H1 (cell line): ENCODE data around the gene RCOR2. TPM values are rescaled to one million over a fixed set of nuclear protein-coding genes. Genes with fewer than 3 reads are reported as not detected.

Experiments used
- CTCF ChIA-PET: fragments of 300-600 bp; sonication (Branson Sonifier 250); formaldehyde crosslinking; loops from one replicate; lab custom pipeline; 2021; ENCODE audit not compliant: partially characterized antibody; lab: Charles Lee
- POLR2A ChIA-PET: fragments of 300-600 bp; sonication (Branson Sonifier 250); formaldehyde crosslinking; loops from one replicate; lab custom pipeline; 2021; ENCODE audit warnings: inconsistent platforms; ENCODE audit not compliant: partially characterized antibody; lab: Charles Lee
- DNase-seq, 2 experiments: peaks; one replicate each; pipeline versions ENCODE4 v3.0.0 to v3.0.0-alpha.2; 2010 to 2022; ENCODE audit warnings: low spot score in 2 of 2, low read depth in 1 of 2, mixed read lengths in 1 of 2
- FAIRE-seq: peaks from 2 replicates; lab custom pipeline; 2011; peaks lifted over from hg19 to GRCh38; lab: Jason Lieb, UNC
- H2AFZ ChIP-seq: 2 replicates; pipeline ENCODE4 v1.8.1; 2012; ENCODE audit warnings: low read length, inconsistent platforms
- H2AK5ac ChIP-seq: 2 replicates; pipeline ENCODE4 v1.6.1; 2013; ENCODE audit warnings: low read depth, low read length
- H2BK120ac ChIP-seq: replicated peaks from 2 replicates; pipeline ENCODE3; 2013; ENCODE audit warnings: low read depth, low read length, inconsistent platforms
- H2BK12ac ChIP-seq: 2 replicates; pipeline ENCODE4 v1.6.1; 2013; ENCODE audit warnings: low read depth, low read length
- H2BK15ac ChIP-seq: 2 replicates; pipeline ENCODE4 v1.6.1; 2013; ENCODE audit warnings: low read length
- H2BK20ac ChIP-seq: 2 replicates; pipeline ENCODE4 v1.6.1; 2013; ENCODE audit warnings: low read length
- H2BK5ac ChIP-seq: 2 replicates; pipeline ENCODE4 v1.6.1; 2013; ENCODE audit warnings: low read depth, low read length
- H3K14ac ChIP-seq: 2 replicates; pipeline ENCODE4 v1.6.1; 2013; ENCODE audit warnings: inconsistent platforms; ENCODE audit not compliant: insufficient read length
- H3K18ac ChIP-seq: 2 replicates; pipeline ENCODE4 v1.6.1; 2013; ENCODE audit warnings: low read length; ENCODE audit errors: extremely low read depth
- H3K23ac ChIP-seq: 2 replicates; pipeline ENCODE4 v1.6.1; 2013; ENCODE audit warnings: inconsistent platforms; ENCODE audit not compliant: insufficient read length
- H3K23me2 ChIP-seq: 2 replicates; pipeline ENCODE4 v1.6.1; 2013; ENCODE audit warnings: low read depth, low read length
- H3K27ac ChIP-seq: 2 replicates; pipeline ENCODE4 v1.6.1; 2011; ENCODE audit warnings: low read depth, low read length, inconsistent platforms
- H3K27me3 ChIP-seq, 4 experiments: replicated peaks in 1 of 4; 1 replicate in 1 of 4; 2 replicates in 3 of 4; pipeline versions ENCODE4 v1.6.1 to v1.8.1; 2011 to 2013; ENCODE audit warnings: low read length in 3 of 4, mild to moderate bottlenecking in 3 of 4, inconsistent platforms in 2 of 4, mixed read lengths in 2 of 4, moderate library complexity in 1 of 4; ENCODE audit not compliant: control insufficient read depth in 3 of 4, insufficient read depth in 3 of 4; ENCODE audit errors: extremely low read depth in 1 of 4
- H3K36me3 ChIP-seq, 4 experiments: 2 replicates each; pipeline versions ENCODE4 v1.6.1 to v1.8.1; 2011 to 2013; ENCODE audit warnings: mild to moderate bottlenecking in 4 of 4, low read length in 3 of 4, moderate library complexity in 2 of 4, control low read depth in 1 of 4, inconsistent platforms in 1 of 4; ENCODE audit not compliant: insufficient read depth in 4 of 4, control insufficient read depth in 2 of 4
- H3K4ac ChIP-seq: replicated peaks from 2 replicates; pipeline ENCODE3; 2013; ENCODE audit warnings: low read length, low read depth, mixed read lengths, inconsistent platforms; ENCODE audit not compliant: insufficient read length
- H3K4me1 ChIP-seq, 4 experiments: replicated peaks in 1 of 4; 1 replicate in 1 of 4; 2 replicates in 3 of 4; pipeline versions ENCODE4 v1.6.1 to v1.8.1; 2011 to 2013; ENCODE audit warnings: low read length in 3 of 4, inconsistent platforms in 2 of 4, mixed read lengths in 1 of 4; ENCODE audit not compliant: insufficient read depth in 4 of 4, control insufficient read depth in 3 of 4
- H3K4me2 ChIP-seq, 2 experiments: 2 replicates each; pipeline versions ENCODE4 v1.6.1 to v1.8.1; 2011 to 2013; ENCODE audit warnings: low read depth in 2 of 2, low read length in 2 of 2, control low read depth in 1 of 2, inconsistent platforms in 1 of 2, mild to moderate bottlenecking in 1 of 2; ENCODE audit not compliant: insufficient read depth in 1 of 2
- H3K4me3 ChIP-seq, 4 experiments: fragments of 200-600, 300-600 bp in 1 of 4; sonication (generic), shearing (Covaris generic), sonication (Bioruptor Twin) in 1 of 4; 2 replicates each; pipeline versions ENCODE4 v1.5.1 to v1.8.1; 2011 to 2016; ENCODE audit warnings: low read length in 4 of 4, low read depth in 3 of 4, control low read depth in 2 of 4, inconsistent platforms in 2 of 4, mild to moderate bottlenecking in 2 of 4, mixed read lengths in 1 of 4, moderate library complexity in 1 of 4; ENCODE audit not compliant: insufficient read depth in 2 of 4; ENCODE audit errors: extremely low read depth in 1 of 4
- H3K56ac ChIP-seq: replicated peaks from 2 replicates; pipeline ENCODE3; 2013; ENCODE audit warnings: low read depth, mild to moderate bottlenecking, mixed read lengths, low read length, inconsistent platforms; ENCODE audit not compliant: insufficient read length
- H3K79me1 ChIP-seq: 2 replicates; pipeline ENCODE4 v1.6.1; 2013; ENCODE audit warnings: low read depth, low read length, control low read depth
- H3K79me2 ChIP-seq, 2 experiments: 2 replicates each; pipeline versions ENCODE4 v1.6.1 to v1.8.1; 2012 to 2013; ENCODE audit warnings: low read length in 2 of 2, mild to moderate bottlenecking in 2 of 2, inconsistent platforms in 1 of 2; ENCODE audit not compliant: insufficient read depth in 2 of 2, control insufficient read depth in 1 of 2
- H3K9ac ChIP-seq, 4 experiments: replicated peaks in 1 of 4; 1 replicate in 1 of 4; 2 replicates in 3 of 4; pipeline versions ENCODE4 v1.6.1 to v1.8.1; 2011 to 2013; ENCODE audit warnings: low read depth in 3 of 4, low read length in 3 of 4, control low read depth in 2 of 4, mild to moderate bottlenecking in 2 of 4, moderate library complexity in 2 of 4, inconsistent platforms in 1 of 4; ENCODE audit errors: extremely low read depth in 1 of 4
- H3K9me3 ChIP-seq, 2 experiments: 2 replicates each; pipeline versions ENCODE4 v1.6.1 to v1.8.1; 2012 to 2013; ENCODE audit warnings: mild to moderate bottlenecking in 2 of 2, moderate library complexity in 2 of 2, control low read depth in 1 of 2, inconsistent platforms in 1 of 2, low read depth in 1 of 2, low read length in 1 of 2, mixed read lengths in 1 of 2; ENCODE audit not compliant: insufficient read depth in 2 of 2
- H4K20me1 ChIP-seq, 2 experiments: replicated peaks in 1 of 2; 2 replicates each; pipeline versions ENCODE3 to v1.8.1; 2011 to 2013; ENCODE audit warnings: inconsistent platforms in 2 of 2, low read length in 2 of 2, mild to moderate bottlenecking in 1 of 2; ENCODE audit not compliant: insufficient read depth in 2 of 2, control insufficient read depth in 1 of 2
- H4K5ac ChIP-seq: 2 replicates; pipeline ENCODE4 v1.6.1; 2013; ENCODE audit warnings: low read length, low read depth, mixed read lengths, inconsistent platforms; ENCODE audit not compliant: insufficient read length
- H4K8ac ChIP-seq: 2 replicates; pipeline ENCODE4 v1.8.0; 2013; ENCODE audit warnings: mild to moderate bottlenecking, moderate library complexity, low read length, inconsistent platforms; ENCODE audit not compliant: insufficient read depth; ENCODE audit errors: extremely low read depth
- H4K91ac ChIP-seq: replicated peaks from 2 replicates; pipeline ENCODE3; 2013; ENCODE audit warnings: low read length, mixed read lengths, inconsistent platforms; ENCODE audit not compliant: insufficient read length
- BRCA1 ChIP-seq: IDR thresholded peaks from 2 replicates; pipeline ENCODE4 v1.6.1; 2012; ENCODE audit warnings: low read depth, low read length, improper control_type of control experiment
- CEBPB ChIP-seq: IDR thresholded peaks from 2 replicates; pipeline ENCODE4 v1.6.1; 2012; ENCODE audit warnings: low read depth, low read length
- CHD1 ChIP-seq: IDR thresholded peaks from 2 replicates; pipeline ENCODE4 v1.6.1; 2012; ENCODE audit warnings: low read depth, low read length, improper control_type of control experiment
- CREB1 ChIP-seq: IDR thresholded peaks from 2 replicates; pipeline ENCODE4 v1.6.1; 2012; ENCODE audit warnings: inconsistent platforms
- POLR2AphosphoS5 ChIP-seq: IDR thresholded peaks from 2 replicates; pipeline ENCODE4 v1.6.1; 2011; ENCODE audit warnings: low read depth, low read length
- TBP ChIP-seq: IDR thresholded peaks from 2 replicates; pipeline ENCODE4 v1.6.1; 2011; ENCODE audit warnings: low read depth, low read length, improper control_type of control experiment
- WGBS, 2 experiments: shearing (Covaris generic) in 1 of 2; methylation state at CpG; one replicate each; pipeline versions ENCODE4 v1.1.6 to v1.1.7; 2013 to 2015; ENCODE audit warnings: low lambda C conversion rate in 2 of 2, mixed read lengths in 2 of 2, inconsistent platforms in 1 of 2, low coverage in 1 of 2, missing lambda C conversion rate in 1 of 2; ENCODE audit not compliant: insufficient replicate concordance in 2 of 2, insufficient coverage in 1 of 2, insufficient read length in 1 of 2; ENCODE audit errors: extremely low coverage in 1 of 2, missing lambda C conversion rate in 1 of 2; 5-methylcytosine and 5-hydroxymethylcytosine counted together
- polyA plus RNA-seq, 7 experiments: library from polyadenylated mRNA; depleted of rRNA in 3 of 7; stranded (reverse) in 5 of 7; unstranded in 2 of 7; fragments of >200 nt in 5 of 7; fragments of 200-250 nt in 2 of 7; gene quantifications; 1 replicate in 5 of 7; 2 replicates in 1 of 7; 4 replicates in 1 of 7; pipeline versions ENCODE4 v1.2.1 to v1.2.3, GENCODE V29; 2011 to 2013; ENCODE audit warnings: missing spikeins in 2 of 7, mixed read lengths in 2 of 7
- total RNA-seq: library from RNA; stranded (reverse); fragmentation: NEBNext Ultra II Directional; extraction: Animal tissue kit (Norgen Biotek cat#: 25700); gene quantifications from 2 replicates; pipeline ENCODE4 v1.2.1, GENCODE V29; 2021

The RCOR2 gene
- total and polyA plus RNA-seq, 2 of the 8 experiments (the other 6 are each of a cell fraction or from before 2014, with no cell fraction given): 54.6 to 78.0 TPM

DNA sequence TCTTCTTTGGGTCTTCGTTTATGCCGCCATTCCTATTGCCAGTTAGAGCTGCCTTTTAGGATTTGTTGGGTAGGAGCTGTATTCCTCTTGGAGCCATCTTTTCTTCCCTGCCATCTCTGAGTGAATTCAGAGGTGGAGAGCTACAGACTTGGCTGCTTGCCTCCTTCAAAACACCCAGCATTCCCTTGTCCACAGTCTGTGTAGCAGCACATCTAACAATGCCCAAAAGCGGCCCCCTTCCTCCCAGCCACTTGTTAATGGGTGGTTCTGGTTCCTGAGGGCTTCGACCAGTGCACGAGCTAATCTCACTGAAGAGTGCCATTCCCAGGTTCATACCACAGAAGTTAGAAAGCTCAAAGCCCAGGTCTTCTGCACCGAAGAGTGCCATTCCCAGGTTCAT is 40.3 kb downstream of the RCOR2 start:
- Histone ChIP-seq H3K79me1 (peaks cover 20% of the 10 kb centered on the region), H3K36me3 (no peaks in the 10 kb centered on the region), H3K4ac (no peak overlapping the region), H3K4me3 (no peak overlapping the region), H3K4me2 (no peak overlapping the region), H3K79me2 (peaks cover 0 to 86% of the 10 kb centered on the region in 2 experiments; a peak in 2 of 4 replicates), H2AK5ac (no peak overlapping the region; the same call in 1 of the 2 replicates), H3K9me3 (no peaks in the 10 kb centered on the region), H2BK120ac (no peak overlapping the region), H3K23ac (no peak overlapping the region), H3K14ac (no peak overlapping the region), H3K4me1 (peaks cover 8 to 21% (median 12%) of the 10 kb centered on the region in 4 experiments), H2BK20ac (no peak overlapping the region), H4K91ac (no peak overlapping the region), H3K23me2 (no peaks in the 10 kb centered on the region), H4K20me1 (peaks cover 12 to 37% of the 10 kb centered on the region in 2 experiments), H4K5ac (no peak overlapping the region), H3K9ac (no peak overlapping the region), H3K27ac (no peak overlapping the region), H3K18ac (no peak overlapping the region), H4K8ac (no peak overlapping the region), H2BK5ac (no peak overlapping the region), H2AFZ (no peak overlapping the region)
- POLR2A ChIA-PET: interaction anchor here (1.1 to 1.2 kb wide), 3 partner anchors 9 to 31 kb away, joined by 3 read pairs; no protein-coding TSS in a partner anchor
- CTCF ChIA-PET: interaction anchor here (0.6 to 8.5 kb wide), 14 partner anchors 9 to 318 kb away, joined by 3 to 76 read pairs (median 5); partner anchors contain the start of genes MARK2 and RCOR2
- 93% methylated on average over 6 of the region's 6 CpGs; no CpG with 5 or more reads in 1 of the 2 experiments for WGBS, 2 experiments
- DNase-seq: no peak
- FAIRE-seq: no peak
- TF ChIP-seq BRCA1: no peak
- TF ChIP-seq TBP: no peak
- no peak for TF ChIP-seq CREB1
- TF ChIP-seq POLR2AphosphoS5: no peak
- TF ChIP-seq CEBPB: no peak
- no peak for TF ChIP-seq CHD1
- TF ChIP-seq, all 59 proteins: peak for 0
- Histone ChIP-seq H2BK12ac (no peak overlapping the region), H2BK15ac (no peak overlapping the region), H3K56ac (no peak overlapping the region), H3K27me3 (no peaks in the 10 kb centered on the region)
